HG03196 (cell line): ENCODE measurements around the gene CRISP1.
"Not testable (repeated sequence)": the region's sequence is repeated elsewhere in the genome, so short reads cannot be mapped to it uniquely, and the experiment has no call there.

Experiments
- ATAC-seq: cut with Tn5 transposase; IDR thresholded peaks from one replicate; pipeline ENCODE4 v1.9.1; 2021; ENCODE audit not compliant: unreplicated experiment

The CRISP1 gene

GRCh38 chr6:49866485-49866943 is at the start of gene CRISP1:
Gene CRISP1, minus strand, starts transcription at chr6:49866535. Its CDS starts 9,135 bp downstream, at chr6:49857400.
- no peak for ATAC-seq

GRCh38 chr6:49915035-49915434 is 48.7 kb upstream of the CRISP1 start:
- ATAC-seq: no peak

GRCh38 chr6:49913636-49914375 is 47.5 kb upstream of the CRISP1 start:
- no peak for ATAC-seq

- ATAC-seq: no peak
These were observed 45.9 kb upstream of the CRISP1 start for GRCh38 chr6:49912196-49912595.

GRCh38 chr6:49911252-49911651 is 44.9 kb upstream of the CRISP1 start:
- ATAC-seq: no peak

GRCh38 chr6:49909563-49909962 is 43.2 kb upstream of the CRISP1 start:
- no peak for ATAC-seq

- ATAC-seq: no peak
These were observed 40.2 kb upstream of the CRISP1 start for GRCh38 chr6:49906526-49906925.

- ATAC-seq: no peak
These were observed 39.0 kb upstream of the CRISP1 start for GRCh38 chr6:49905296-49905695.

- ATAC-seq: no peak
These were observed 36.5 kb upstream of the CRISP1 start for GRCh38 chr6:49902856-49903255.

GRCh38 chr6:49898904-49899566 is 32.7 kb upstream of the CRISP1 start:
- no peak for ATAC-seq

GRCh38 chr6:49895553-49895952 is 29.2 kb upstream of the CRISP1 start:
- not testable (repeated sequence) for ATAC-seq

GRCh38 chr6:49892280-49892679 is 25.9 kb upstream of the CRISP1 start:
- no peak for ATAC-seq

GRCh38 chr6:49890988-49891387 is 24.7 kb upstream of the CRISP1 start:
- no peak for ATAC-seq

- no peak for ATAC-seq
These were observed 22.6 kb upstream of the CRISP1 start for GRCh38 chr6:49888742-49889431.

GRCh38 chr6:49868951-49869529 is 2.7 kb upstream of the CRISP1 start:
- no peak for ATAC-seq

- no peak for ATAC-seq
These were observed 10.1 kb downstream of the CRISP1 start for GRCh38 chr6:49856282-49856681.

- ATAC-seq: no peak
These were observed 11.1 kb downstream of the CRISP1 start for GRCh38 chr6:49855221-49855620.

GRCh38 chr6:49852975-49853374 is 13.4 kb downstream of the CRISP1 start:
- ATAC-seq: no peak

GRCh38 chr6:49849213-49849907 is 17.0 kb downstream of the CRISP1 start:
- peak; percentile 72 for ATAC-seq

GRCh38 chr6:49847673-49848072 is 18.7 kb downstream of the CRISP1 start:
- no peak for ATAC-seq

GRCh38 chr6:49847014-49847413 is 19.3 kb downstream of the CRISP1 start:
- ATAC-seq: no peak
